ENCODE results near the gene ACAD10. TPM values are rescaled to one million over a fixed set of nuclear protein-coding genes. Genes with fewer than 3 reads are reported as not detected.
"Not testable (repeated sequence)": the region's sequence is repeated elsewhere in the genome, so short reads cannot be mapped to it uniquely, and the experiment has no call there.

The ACAD10 gene
- total RNA-seq, 6 donors from 2014 or later, result 16.7 to 83.8 (median 27.0) TPM

DNA sequence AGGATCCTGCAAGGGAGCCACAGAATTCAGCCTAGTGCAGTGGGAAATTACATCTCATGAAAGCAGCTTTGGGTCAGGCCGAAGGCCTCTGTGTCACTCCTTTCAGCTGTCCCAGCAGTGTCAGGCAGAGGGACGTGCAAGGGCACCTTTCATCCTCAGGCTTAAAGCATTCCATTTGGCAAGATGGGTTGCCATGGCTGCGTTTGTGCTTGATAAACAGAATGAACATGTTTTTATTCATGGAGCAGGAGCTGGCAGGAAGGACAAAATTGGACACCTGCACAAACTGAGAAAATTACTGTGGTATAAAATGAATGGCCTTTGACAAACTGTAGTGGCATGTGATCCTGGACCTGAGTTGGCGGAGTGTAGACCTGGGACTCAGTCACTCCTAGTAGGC is 29.4 kb downstream of the ACAD10 start:
- H3K27me3 ChIP-seq, result no peaks in the 10 kb centered on the region
- TF ChIP-seq EP300 (IDR thresholded peaks at IDR 0.05) (no peak), CTCF (IDR thresholded peaks at IDR 0.05) (no peak), POLR2A (IDR thresholded peaks at IDR 0.05) (no peak), POLR2AphosphoS5 (IDR thresholded peaks at IDR 0.05) (no peak)
- no peaks in the 10 kb centered on the region for H3K4me1 ChIP-seq
- no peak for DNase-seq
- ATAC-seq (ENCODE audit: low FRiP score in 2 of 2), result no peak
- no peaks in the 10 kb centered on the region for H3K9me3 ChIP-seq
- peaks cover 24 to 86% (median 59%) of the 10 kb centered on the region in 4 donors for H3K36me3 ChIP-seq
- H3K27ac ChIP-seq, result no peak overlapping the region
- 83 to 86% methylated on average over 4 of the region's 4 CpGs for WGBS, 2 donors
- H3K4me3 ChIP-seq, result no peak overlapping the region

DNA sequence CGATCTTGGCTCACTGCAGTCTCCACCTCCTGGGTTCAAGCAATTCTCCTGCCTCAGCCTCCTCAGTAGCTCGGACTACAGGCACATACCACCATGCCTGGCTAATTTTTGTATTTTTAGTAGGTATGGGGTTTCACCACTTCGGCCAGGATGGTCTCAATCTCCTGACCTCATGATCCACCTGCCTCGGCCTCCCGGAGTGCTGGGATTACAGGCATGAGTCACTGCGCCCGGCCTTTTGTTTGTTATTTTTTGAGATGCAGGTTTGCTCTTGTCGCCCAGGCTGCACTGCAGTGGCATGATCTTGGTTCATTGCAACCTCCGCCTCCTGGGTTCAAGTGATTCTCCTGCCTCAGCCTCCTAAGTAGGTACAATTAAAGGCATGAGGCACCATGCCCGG is 33.5 kb downstream of the ACAD10 start:
- peaks cover 13 to 79% (median 41%) of the 10 kb centered on the region in 4 donors for H3K36me3 ChIP-seq
- H3K27me3 ChIP-seq; DNase-seq; H3K4me3 ChIP-seq; H3K4me1 ChIP-seq; ATAC-seq (ENCODE audit: low FRiP score in 2 of 2); H3K27ac ChIP-seq; H3K9me3 ChIP-seq: not testable (repeated sequence)
- WGBS, 2 donors, result 89 to 93% methylated on average over 10 of the region's 10 CpGs

GRCh38 chr12:111720457-111720856 is 34.6 kb downstream of the ACAD10 start:
- 95 to 96% methylated on average over 6 of the region's 6 CpGs for WGBS, 2 donors
- H3K36me3 ChIP-seq, result peaks cover 9 to 76% (median 38%) of the 10 kb centered on the region in 4 donors

DNA sequence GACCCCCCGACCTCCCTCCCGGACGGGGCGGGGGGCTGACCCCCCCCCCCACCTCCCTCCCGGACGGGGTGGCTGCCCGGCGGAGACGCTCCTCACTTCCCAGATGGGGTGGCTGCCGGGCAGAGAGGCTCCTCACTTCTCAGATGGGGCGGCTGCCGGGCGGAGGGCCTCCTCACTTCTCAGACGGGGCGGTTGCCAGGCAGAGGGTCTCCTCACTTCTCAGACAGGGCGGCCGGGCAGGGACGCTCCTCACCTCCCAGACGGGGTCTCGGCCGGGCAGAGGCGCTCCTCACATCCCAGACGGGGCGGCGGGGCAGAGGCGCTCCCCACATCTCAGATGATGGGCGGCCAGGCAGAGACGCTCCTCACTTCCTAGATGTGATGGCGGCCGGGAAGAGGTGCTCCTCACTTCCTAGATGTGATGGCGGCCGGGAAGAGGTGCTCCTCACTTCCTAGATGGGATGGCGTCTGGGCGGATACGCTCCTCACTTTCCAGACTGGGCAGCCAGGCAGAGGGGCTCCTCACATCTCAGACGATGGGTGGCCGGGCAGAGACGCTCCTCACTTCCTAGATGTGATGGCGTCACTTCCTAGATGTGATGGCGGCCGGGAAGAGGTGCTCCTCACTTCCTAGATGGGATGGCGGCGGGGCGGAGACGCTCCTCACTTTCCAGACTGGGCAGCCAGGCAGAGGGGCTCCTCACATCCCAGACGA is 38.0 kb downstream of the ACAD10 start:
- 96 to 97% methylated on average over 13 to 32 of the region's 46 CpGs for WGBS, 2 donors
- not testable (repeated sequence) for H3K27ac ChIP-seq; H3K4me3 ChIP-seq; H3K9me3 ChIP-seq; H3K4me1 ChIP-seq; ATAC-seq (ENCODE audit: low FRiP score in 2 of 2); DNase-seq; H3K27me3 ChIP-seq
- H3K36me3 ChIP-seq, result peaks cover 6 to 66% (median 23%) of the 10 kb centered on the region in 4 donors

More at GRCh38 chr12:111720457-111720856, 34.6 kb downstream of the ACAD10 start:
- ATAC-seq (ENCODE audit: low FRiP score in 2 of 2), result no peak
- Histone ChIP-seq H3K27me3 (no peaks in the 10 kb centered on the region), H3K9me3 (no peaks in the 10 kb centered on the region), H3K27ac (no peak overlapping the region), H3K4me3 (no peak overlapping the region), H3K4me1 (no peaks in the 10 kb centered on the region)
- no peak for DNase-seq
- TF ChIP-seq POLR2AphosphoS5 (IDR thresholded peaks at IDR 0.05) (no peak), EP300 (IDR thresholded peaks at IDR 0.05) (no peak), POLR2A (IDR thresholded peaks at IDR 0.05) (no peak), CTCF (IDR thresholded peaks at IDR 0.05) (no peak)

- Histone ChIP-seq H3K9me3 (no peaks in the 10 kb centered on the region), H3K27me3 (no peaks in the 10 kb centered on the region), H3K4me1 (no peaks in the 10 kb centered on the region), H3K36me3 (peaks cover 0 to 65% (median 22%) of the 10 kb centered on the region in 4 donors), H3K4me3 (no peak overlapping the region), H3K27ac (no peak overlapping the region)
- TF ChIP-seq POLR2AphosphoS5 (IDR thresholded peaks at IDR 0.05), result no peak
- TF ChIP-seq EP300 (IDR thresholded peaks at IDR 0.05), result no peak
- TF ChIP-seq POLR2A (IDR thresholded peaks at IDR 0.05), result no peak
- TF ChIP-seq CTCF (IDR thresholded peaks at IDR 0.05), result no peak
- ATAC-seq (ENCODE audit: low FRiP score in 2 of 2) (no peak), DNase-seq (no peak)
- WGBS, 2 donors, result 86 to 97% methylated on average over 2 of the region's 2 CpGs
These were observed 42.9 kb downstream of the ACAD10 start for GRCh38 chr12:111728795-111729194.

GRCh38 chr12:111730420-111730819 is 44.6 kb downstream of the ACAD10 start:
- ATAC-seq (ENCODE audit: low FRiP score in 2 of 2) (no peak), DNase-seq (no peak)
- TF ChIP-seq CTCF (IDR thresholded peaks at IDR 0.05), result no peak
- no peak for TF ChIP-seq POLR2AphosphoS5 (IDR thresholded peaks at IDR 0.05)
- TF ChIP-seq EP300 (IDR thresholded peaks at IDR 0.05), result no peak
- no peak for TF ChIP-seq POLR2A (IDR thresholded peaks at IDR 0.05)
- no peak overlapping the region for H3K4me3 ChIP-seq
- WGBS, 2 donors, result 93 to 95% methylated on average over 9 of the region's 9 CpGs
- no peaks in the 10 kb centered on the region for H3K4me1 ChIP-seq
- no peak overlapping the region for H3K27ac ChIP-seq
- no peaks in the 10 kb centered on the region for H3K27me3 ChIP-seq
- H3K36me3 ChIP-seq, result peaks cover 0 to 66% (median 22%) of the 10 kb centered on the region in 4 donors
- no peaks in the 10 kb centered on the region for H3K9me3 ChIP-seq
